Right lobe of liver (tissue), 6 donors: ENCODE results near the gene TGFB1I1. TPM values are rescaled to one million over a fixed set of nuclear protein-coding genes. Genes with fewer than 3 reads are reported as not detected.
"Not testable (repeated sequence)": the region's sequence is repeated elsewhere in the genome, so short reads cannot be mapped to it uniquely, and the experiment has no call there.

Experiments used
- ATAC-seq, 4 donors: fragments of 200-7000 bp; cut with Tn5 transposase; one replicate each; pipeline ENCODE4 v1.9.1; 2020; ENCODE audit warnings: mild to moderate bottlenecking in 4 of 4, moderate library complexity in 4 of 4
- DNase-seq, 3 donors: peaks; one replicate each; pipeline ENCODE4 v3.0.0-alpha.2; 2020
- H3K27ac ChIP-seq, 3 donors: fragments of 200-600 bp; one replicate each; pipeline ENCODE4 v1.8.0; 2022
- H3K27me3 ChIP-seq, 2 donors: fragments of 200-600 bp; one replicate each; pipeline ENCODE4 v1.8.0; 2022
- H3K36me3 ChIP-seq, 4 donors: fragments of 200-600 bp; sonication (generic) in 1 of 4; one replicate each; pipeline versions ENCODE4 v1.5.1 to v1.8.0; 2017 to 2022; ENCODE audit warnings: control low read depth in 1 of 4
- H3K4me1 ChIP-seq, 4 donors: fragments of 200-600 bp; sonication (generic) in 1 of 4; one replicate each; pipeline versions ENCODE4 v1.5.1 to v1.8.0; 2017 to 2022; ENCODE audit warnings: control low read depth in 1 of 4
- H3K4me3 ChIP-seq, 3 donors: fragments of 200-600 bp; one replicate each; pipeline ENCODE4 v1.8.0; 2022
- H3K9me3 ChIP-seq, 4 donors: fragments of 200-600 bp; sonication (generic) in 1 of 4; one replicate each; pipeline versions ENCODE4 v1.5.1 to v1.8.0; 2017 to 2022; ENCODE audit warnings: control low read depth in 1 of 4
- POLR2A ChIP-seq: fragments of 450-650 bp; IDR thresholded peaks from one replicate; pipeline ENCODE4 v1.6.1; 2017; ENCODE audit warnings: antibody characterized with exemption, mild to moderate bottlenecking
- WGBS: methylation state at CpG from one replicate; pipeline ENCODE4 v1.1.6; 2018; ENCODE audit warnings: low coverage, low lambda C conversion rate; ENCODE audit not compliant: insufficient coverage; ENCODE audit errors: missing lambda C conversion rate; 5-methylcytosine and 5-hydroxymethylcytosine counted together
- intact Hi-C, 2 donors: fragments of 100-400 bp; cut with DNase I; formaldehyde crosslinking; loops; one replicate each; pipeline versions ENCODE4 v1.11.2 to v1.14.1; 2022
- total RNA-seq, 6 experiments: library from RNA; depleted of rRNA in 2 of 6; stranded (reverse); fragments of >200 nt in 2 of 6; fragmentation: NEBNext Ultra II Directional in 3 of 6; extraction: Animal tissue kit (Norgen Biotek cat#: 25700) in 3 of 6; gene quantifications; one replicate each; pipeline versions ENCODE4 v1.1.0 to v1.2.4, GENCODE V29; 2016 to 2023
- TF ChIP-seq, protein P1 (sequence below), 4 donors: fragments of 200-600 bp in 3 of 4; fragments of 450-650 bp in 1 of 4; IDR thresholded peaks; one replicate each; pipeline versions ENCODE4 v1.5.1 to v1.8.0; 2016 to 2022; ENCODE audit warnings: antibody characterized with exemption in 4 of 4, mild to moderate bottlenecking in 2 of 4
- donor health status: DM: no; HTN: yes; CAD: no.
- donor health status: DM: no; HTN: no; CAD: no.
- donor health status: DM: no; HTN: no; CAD: no.
- donor health status: DM: no; HTN: yes; CAD: no.
- donor health status: DM: no; HTN: yes; CAD: no.

Gene TGFB1I1
- total RNA-seq, 6 experiments from 2014 or later: 1.9 to 7.9 (median 6.7) TPM

DNA sequence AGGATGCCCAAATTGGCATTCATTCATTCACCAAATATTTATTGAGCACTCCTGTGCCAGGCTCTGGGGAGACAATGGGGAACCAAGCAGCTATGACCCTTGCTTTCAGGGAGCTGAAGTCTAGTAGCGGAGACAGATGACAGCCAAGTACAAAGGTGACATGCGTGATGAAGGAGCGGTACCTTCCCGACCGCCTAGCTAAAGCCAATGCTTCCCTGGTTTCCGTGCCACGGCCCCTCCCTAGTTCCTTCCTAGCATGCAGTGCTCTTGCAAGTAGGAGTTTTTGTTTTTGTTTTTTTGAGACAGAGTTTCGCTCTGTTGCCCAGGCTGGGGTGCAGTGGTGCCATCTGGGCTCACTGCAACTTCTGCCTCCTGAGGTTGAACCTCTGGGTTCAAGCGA is 7.8 kb downstream of the TGFB1I1 start:
- DNase-seq (no peak), ATAC-seq (no peak)
- H3K27me3 ChIP-seq: no peaks in the 10 kb centered on the region
- H3K4me1 ChIP-seq: peaks cover 0 to 17% (median 2%) of the 10 kb centered on the region in 4 donors
- 78% methylated on average over 6 of the region's 9 CpGs for WGBS
- H3K9me3 ChIP-seq: no peaks in the 10 kb centered on the region
- no peak overlapping the region for H3K27ac ChIP-seq
- no peaks in the 10 kb centered on the region for H3K36me3 ChIP-seq
- no peak overlapping the region for H3K4me3 ChIP-seq
- intact Hi-C loops: loop anchor here in 1 of 2 donors (10.0 kb wide), 1 partner anchor 215 kb away; no protein-coding TSS in a partner anchor
- no peak for TF ChIP-seq POLR2A
- TF ChIP-seq, protein P1, sequence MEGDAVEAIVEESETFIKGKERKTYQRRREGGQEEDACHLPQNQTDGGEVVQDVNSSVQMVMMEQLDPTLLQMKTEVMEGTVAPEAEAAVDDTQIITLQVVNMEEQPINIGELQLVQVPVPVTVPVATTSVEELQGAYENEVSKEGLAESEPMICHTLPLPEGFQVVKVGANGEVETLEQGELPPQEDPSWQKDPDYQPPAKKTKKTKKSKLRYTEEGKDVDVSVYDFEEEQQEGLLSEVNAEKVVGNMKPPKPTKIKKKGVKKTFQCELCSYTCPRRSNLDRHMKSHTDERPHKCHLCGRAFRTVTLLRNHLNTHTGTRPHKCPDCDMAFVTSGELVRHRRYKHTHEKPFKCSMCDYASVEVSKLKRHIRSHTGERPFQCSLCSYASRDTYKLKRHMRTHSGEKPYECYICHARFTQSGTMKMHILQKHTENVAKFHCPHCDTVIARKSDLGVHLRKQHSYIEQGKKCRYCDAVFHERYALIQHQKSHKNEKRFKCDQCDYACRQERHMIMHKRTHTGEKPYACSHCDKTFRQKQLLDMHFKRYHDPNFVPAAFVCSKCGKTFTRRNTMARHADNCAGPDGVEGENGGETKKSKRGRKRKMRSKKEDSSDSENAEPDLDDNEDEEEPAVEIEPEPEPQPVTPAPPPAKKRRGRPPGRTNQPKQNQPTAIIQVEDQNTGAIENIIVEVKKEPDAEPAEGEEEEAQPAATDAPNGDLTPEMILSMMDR (IDR thresholded peaks at IDR 0.05): no peak

DNA sequence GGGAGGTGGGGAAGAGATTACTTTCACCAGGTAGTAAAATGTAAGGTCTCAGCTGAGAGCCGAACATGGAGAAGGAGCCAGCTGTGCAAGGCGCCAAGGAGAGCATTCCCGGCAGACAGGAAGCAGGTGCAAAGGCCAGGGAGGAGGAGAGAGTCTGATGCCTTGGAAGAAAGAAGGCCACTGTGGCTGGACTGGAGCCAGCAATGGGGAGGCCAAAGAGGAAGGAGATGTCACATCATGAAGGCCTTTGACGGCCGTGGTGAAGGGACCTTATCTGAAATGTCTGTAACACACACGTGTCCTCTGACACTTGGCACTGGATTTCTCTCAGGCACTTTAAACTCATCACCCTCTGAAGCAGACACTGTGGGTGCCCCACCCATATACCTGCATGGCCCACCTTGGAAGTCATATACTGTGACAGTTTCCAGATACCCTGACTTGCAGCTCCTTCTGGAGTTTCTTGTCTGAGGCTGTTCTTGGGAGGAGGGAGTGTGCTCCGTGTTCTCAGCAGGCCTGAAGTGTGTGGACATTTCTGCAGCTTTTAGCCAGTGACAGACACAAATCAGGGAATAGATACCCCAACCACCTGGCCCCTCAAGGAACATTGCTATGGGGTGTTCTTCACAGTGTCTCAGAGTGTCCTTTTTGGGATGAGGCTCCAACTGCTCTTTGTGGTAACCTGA is 9.0 kb downstream of the TGFB1I1 start:
- DNase-seq: peak in 1 of 3 donors; percentile 74
- TF ChIP-seq POLR2A: no peak
- TF ChIP-seq, protein P1 (IDR thresholded peaks at IDR 0.05): no peak
- intact Hi-C loops: no loop called here

DNA sequence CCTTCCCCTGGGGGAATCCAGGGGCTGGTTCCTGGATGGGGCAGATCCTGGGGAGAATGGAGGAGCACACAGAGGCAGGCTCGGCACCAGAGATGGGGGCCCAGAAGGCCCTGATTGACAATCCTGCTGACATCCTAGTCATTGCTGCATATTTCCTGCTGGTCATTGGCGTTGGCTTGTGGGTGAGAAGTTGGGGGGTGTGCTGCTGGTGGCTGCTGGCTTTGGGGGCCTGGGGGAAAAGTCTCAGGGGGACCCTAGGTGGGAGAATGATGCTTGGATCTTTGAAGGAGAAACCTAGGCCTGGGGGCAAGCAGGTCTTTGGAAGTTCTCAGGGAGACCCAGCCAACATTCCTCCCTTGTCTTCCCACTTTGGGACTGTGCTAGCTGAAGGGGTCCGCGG is 11.1 kb downstream of the TGFB1I1 start, which contains the start of gene SLC5A2:
Gene SLC5A2, plus strand, starts transcription at position 43 of the 400 bp plus-strand sequence. Its CDS starts 14 bp downstream, at position 57.
- H3K27ac ChIP-seq: no peak within 1 kb of the TSS
- no peaks in the 10 kb centered on the region for H3K27me3 ChIP-seq
- no peak within 1 kb of the TSS for H3K4me3 ChIP-seq
- peak in 1 of 3 donors; percentile 35 for DNase-seq
- ATAC-seq: no peak
- no peaks in the 10 kb centered on the region for H3K36me3 ChIP-seq
- intact Hi-C loops: no loop called here
- TF ChIP-seq, protein P1 (IDR thresholded peaks at IDR 0.05): no peak
- no peak for TF ChIP-seq POLR2A
- H3K9me3 ChIP-seq: no peaks in the 10 kb centered on the region
- peaks cover 0 to 12% (median 2%) of the 10 kb centered on the region in 4 donors for H3K4me1 ChIP-seq
- 43% methylated on average over 1 of the region's 4 CpGs for WGBS

More for the DNA sequence above, 9.0 kb downstream of the TGFB1I1 start:
- H3K36me3 ChIP-seq: no peaks in the 10 kb centered on the region
- no peaks in the 10 kb centered on the region for H3K27me3 ChIP-seq
- WGBS: 43% methylated on average over 3 of the region's 7 CpGs
- ATAC-seq: peak in 1 of 4 donors; percentile 2
- no peaks in the 10 kb centered on the region for H3K9me3 ChIP-seq
- no peak overlapping the region for H3K4me3 ChIP-seq
- no peak overlapping the region for H3K27ac ChIP-seq
- H3K4me1 ChIP-seq: peaks cover 0 to 16% (median 2%) of the 10 kb centered on the region in 4 donors

DNA sequence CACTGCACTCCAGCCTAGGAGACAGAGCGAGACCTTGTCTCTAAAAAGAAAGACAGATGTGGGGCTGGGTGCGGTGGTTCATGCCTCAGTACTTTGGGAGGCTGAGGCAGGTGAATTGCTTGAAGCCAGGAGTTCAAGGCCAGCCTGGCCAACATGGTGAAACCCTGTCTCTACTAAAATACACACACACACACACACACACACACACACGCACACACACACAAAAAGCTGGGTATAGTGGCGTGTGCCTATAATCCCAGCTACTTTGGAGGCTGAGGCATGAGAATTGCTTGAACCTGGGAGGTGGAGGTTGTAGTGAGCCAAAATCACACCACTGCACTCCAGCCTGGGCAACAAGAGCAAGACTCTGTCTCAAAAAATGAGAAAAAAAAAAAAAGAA is 12.1 kb downstream of the TGFB1I1 start:
- 82% methylated on average over 2 of the region's 4 CpGs for WGBS

DNA sequence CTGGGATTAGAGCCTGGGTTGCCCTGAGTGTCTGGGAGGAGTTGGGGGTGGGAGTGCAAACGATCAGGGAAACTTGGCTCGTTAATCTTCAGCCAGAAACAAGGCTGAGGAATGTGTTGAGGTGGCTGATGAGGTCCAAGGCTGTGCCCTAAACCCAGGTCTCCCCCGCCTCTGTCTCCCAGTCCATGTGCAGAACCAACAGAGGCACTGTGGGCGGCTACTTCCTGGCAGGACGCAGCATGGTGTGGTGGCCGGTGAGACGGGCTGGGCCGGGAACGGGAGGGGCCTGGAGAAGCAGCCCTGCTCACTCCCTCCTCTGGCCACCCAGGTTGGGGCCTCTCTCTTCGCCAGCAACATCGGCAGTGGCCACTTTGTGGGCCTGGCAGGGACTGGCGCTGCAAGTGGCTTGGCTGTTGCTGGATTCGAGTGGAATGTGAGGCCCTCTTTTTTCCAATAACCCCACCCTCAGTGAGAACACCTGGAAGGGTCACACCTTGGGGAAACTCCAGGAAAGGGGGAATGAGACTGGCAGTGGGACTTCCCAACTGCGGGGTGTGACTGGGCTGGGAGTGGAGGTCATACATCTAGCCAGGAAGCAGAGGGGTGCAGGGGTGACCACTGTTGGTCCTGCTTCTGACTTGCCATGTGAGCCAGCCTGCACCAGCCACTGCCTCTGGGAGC is 12.7 kb downstream of the TGFB1I1 start:
- 74% methylated on average over 3 of the region's 14 CpGs for WGBS
- H3K27me3 ChIP-seq: no peaks in the 10 kb centered on the region
- no peaks in the 10 kb centered on the region for H3K9me3 ChIP-seq
- TF ChIP-seq, protein P1 (IDR thresholded peaks at IDR 0.05): no peak
- no peak for TF ChIP-seq POLR2A
- DNase-seq (peak in 1 of 3 donors; percentile 54), ATAC-seq (no peak)
- intact Hi-C loops: no loop called here
- H3K4me3 ChIP-seq: no peak overlapping the region
- H3K4me1 ChIP-seq: peaks cover 0 to 15% (median 2%) of the 10 kb centered on the region in 4 donors
- no peaks in the 10 kb centered on the region for H3K36me3 ChIP-seq
- no peak overlapping the region for H3K27ac ChIP-seq

More for the DNA sequence above, 12.1 kb downstream of the TGFB1I1 start:
- ATAC-seq, H3K9me3 ChIP-seq, H3K27ac ChIP-seq, H3K4me3 ChIP-seq, H3K36me3 ChIP-seq, intact Hi-C loops, H3K27me3 ChIP-seq: not testable (repeated sequence)
- peaks cover 0 to 15% (median 2%) of the 10 kb centered on the region in 4 donors for H3K4me1 ChIP-seq
- DNase-seq: peak in 1 of 3 donors; percentile 19
